Fibroblast of lung (primary cell): ENCODE data around the gene OR2L5.

Experiments used
- CTCF ChIP-seq, 2 donors: IDR thresholded peaks in 1 of 2; conservative IDR thresholded peaks in 1 of 2; 1 replicate in 1 of 2; 2 replicates in 1 of 2; pipeline ENCODE4 v1.5.1; 2011 to 2012; ENCODE audit warnings: low read length in 2 of 2, control low read depth in 1 of 2, inconsistent platforms in 1 of 2, low read depth in 1 of 2, mild to moderate bottlenecking in 1 of 2
- EZH2 ChIP-seq: IDR thresholded peaks from 2 replicates; pipeline ENCODE4 v1.5.1; 2012; ENCODE audit warnings: low read length, control low read depth, mild to moderate bottlenecking; ENCODE audit errors: missing control alignments

- TF ChIP-seq CTCF (conservative IDR thresholded peaks at IDR 0.05 in 1 of 2, IDR thresholded peaks at IDR 0.05 in 1 of 2; ENCODE audit: low read depth in 1 of 2, low read length in 2 of 2) = no peak
- TF ChIP-seq EZH2 = no peak
Observed at GRCh38 chr1:248046536-248046935, 33.1 kb downstream of the OR2L5 start, which contains the start of gene OR2L3.
